Body of pancreas (tissue), 4 donors: ENCODE results near the gene NUP214.

Source experiments
- POLR2A ChIP-seq, 3 donors: fragments of 450-650 bp; IDR thresholded peaks; one replicate each; pipeline ENCODE4 v1.6.1; 2016; ENCODE audit warnings: antibody characterized with exemption in 3 of 3, mild to moderate bottlenecking in 2 of 3
- TF ChIP-seq, protein P1 (sequence below), 7 experiments: fragments of 450-650 bp in 4 of 7; fragments of 200-600 bp in 3 of 7; sonication (generic) in 3 of 7; IDR thresholded peaks; one replicate each; pipeline ENCODE4 v1.5.1; 2016 to 2019; ENCODE audit warnings: antibody characterized with exemption in 7 of 7

DNA sequence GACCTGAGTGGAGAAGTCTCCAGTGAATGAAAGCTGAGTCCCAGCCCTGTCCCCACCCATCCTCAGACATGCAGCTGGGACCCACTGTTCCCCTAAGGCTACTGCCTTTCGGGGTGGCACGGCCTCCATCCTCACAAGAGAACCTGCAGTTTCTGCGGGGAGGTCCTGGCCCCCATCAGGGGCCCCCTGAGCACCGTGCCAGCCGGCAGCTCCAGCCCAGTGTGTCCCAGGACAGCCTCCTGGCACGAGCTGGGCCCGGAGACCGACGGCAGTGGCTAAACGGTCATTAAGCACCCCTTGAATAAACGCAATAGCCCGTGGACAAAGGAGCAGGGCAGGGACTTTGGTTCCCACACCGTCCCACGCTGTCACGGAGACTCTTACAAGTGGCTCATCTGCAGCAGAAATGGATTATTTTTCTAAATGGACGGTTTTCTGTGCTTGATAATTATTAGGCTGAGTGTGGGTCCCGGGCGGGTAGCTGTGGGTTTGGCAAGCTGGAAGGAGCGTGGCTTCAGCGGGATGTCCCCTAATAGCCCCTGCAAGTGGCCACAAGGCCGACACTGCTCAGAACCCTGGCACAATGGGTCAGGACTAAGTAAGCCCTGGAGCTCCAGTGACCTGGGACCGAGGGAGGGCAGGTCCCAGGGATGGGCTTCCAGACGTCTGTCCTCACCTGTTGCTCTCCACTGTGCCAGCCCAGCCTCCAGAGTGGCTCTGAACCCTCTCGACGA lies 133.5 kb downstream of the NUP214 start:
- TF ChIP-seq, protein P1, sequence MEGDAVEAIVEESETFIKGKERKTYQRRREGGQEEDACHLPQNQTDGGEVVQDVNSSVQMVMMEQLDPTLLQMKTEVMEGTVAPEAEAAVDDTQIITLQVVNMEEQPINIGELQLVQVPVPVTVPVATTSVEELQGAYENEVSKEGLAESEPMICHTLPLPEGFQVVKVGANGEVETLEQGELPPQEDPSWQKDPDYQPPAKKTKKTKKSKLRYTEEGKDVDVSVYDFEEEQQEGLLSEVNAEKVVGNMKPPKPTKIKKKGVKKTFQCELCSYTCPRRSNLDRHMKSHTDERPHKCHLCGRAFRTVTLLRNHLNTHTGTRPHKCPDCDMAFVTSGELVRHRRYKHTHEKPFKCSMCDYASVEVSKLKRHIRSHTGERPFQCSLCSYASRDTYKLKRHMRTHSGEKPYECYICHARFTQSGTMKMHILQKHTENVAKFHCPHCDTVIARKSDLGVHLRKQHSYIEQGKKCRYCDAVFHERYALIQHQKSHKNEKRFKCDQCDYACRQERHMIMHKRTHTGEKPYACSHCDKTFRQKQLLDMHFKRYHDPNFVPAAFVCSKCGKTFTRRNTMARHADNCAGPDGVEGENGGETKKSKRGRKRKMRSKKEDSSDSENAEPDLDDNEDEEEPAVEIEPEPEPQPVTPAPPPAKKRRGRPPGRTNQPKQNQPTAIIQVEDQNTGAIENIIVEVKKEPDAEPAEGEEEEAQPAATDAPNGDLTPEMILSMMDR (IDR thresholded peaks at IDR 0.05) = no peak
- TF ChIP-seq POLR2A (IDR thresholded peaks at IDR 0.05) = no peak
